ENCODE results near the gene ING3. TPM values are rescaled to one million over a fixed set of nuclear protein-coding genes. Genes with fewer than 3 reads are reported as not detected.
A peak's percentile ranks its signal among the peaks of the same experiment; 100 is the strongest.
"Not testable (repeated sequence)": the region's sequence is repeated elsewhere in the genome, so short reads cannot be mapped to it uniquely, and the experiment has no call there.

ING3 gene
- total and polyA plus RNA-seq, 11 donors, result 5.4 to 16.0 (median 12.5) TPM

GRCh38 chr7:121003986-121004685 is 53.6 kb downstream of the ING3 start:
- DNase-seq (peak in 4 of 5 donors; percentile 55 to 84 (median 70)), ATAC-seq (peak; percentile 56 to 91 (median 83))
- H3K27me3 ChIP-seq, result no peaks in the 10 kb centered on the region
- no peak overlapping the region for H3K4me3 ChIP-seq
- peaks cover 0 to 4% (median 0%) of the 10 kb centered on the region in 12 donors for H3K9me3 ChIP-seq
- intact Hi-C loops (cut with DNase I), result no loop called here
- peak overlapping the region in 6 of 12 donors; percentile 9 to 36 (median 20) for H3K27ac ChIP-seq
- peaks cover 6 to 81% (median 54%) of the 10 kb centered on the region in 12 donors for H3K4me1 ChIP-seq
- H3K36me3 ChIP-seq, result no peaks in the 10 kb centered on the region
- 40 to 66% (median 50%) methylated on average over 5 of the region's 5 CpGs for WGBS, 4 donors
- no peak for TF ChIP-seq POLR2A (IDR thresholded peaks at IDR 0.05)
- TF ChIP-seq, protein P1, sequence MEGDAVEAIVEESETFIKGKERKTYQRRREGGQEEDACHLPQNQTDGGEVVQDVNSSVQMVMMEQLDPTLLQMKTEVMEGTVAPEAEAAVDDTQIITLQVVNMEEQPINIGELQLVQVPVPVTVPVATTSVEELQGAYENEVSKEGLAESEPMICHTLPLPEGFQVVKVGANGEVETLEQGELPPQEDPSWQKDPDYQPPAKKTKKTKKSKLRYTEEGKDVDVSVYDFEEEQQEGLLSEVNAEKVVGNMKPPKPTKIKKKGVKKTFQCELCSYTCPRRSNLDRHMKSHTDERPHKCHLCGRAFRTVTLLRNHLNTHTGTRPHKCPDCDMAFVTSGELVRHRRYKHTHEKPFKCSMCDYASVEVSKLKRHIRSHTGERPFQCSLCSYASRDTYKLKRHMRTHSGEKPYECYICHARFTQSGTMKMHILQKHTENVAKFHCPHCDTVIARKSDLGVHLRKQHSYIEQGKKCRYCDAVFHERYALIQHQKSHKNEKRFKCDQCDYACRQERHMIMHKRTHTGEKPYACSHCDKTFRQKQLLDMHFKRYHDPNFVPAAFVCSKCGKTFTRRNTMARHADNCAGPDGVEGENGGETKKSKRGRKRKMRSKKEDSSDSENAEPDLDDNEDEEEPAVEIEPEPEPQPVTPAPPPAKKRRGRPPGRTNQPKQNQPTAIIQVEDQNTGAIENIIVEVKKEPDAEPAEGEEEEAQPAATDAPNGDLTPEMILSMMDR (IDR thresholded peaks at IDR 0.05), result no peak

DNA sequence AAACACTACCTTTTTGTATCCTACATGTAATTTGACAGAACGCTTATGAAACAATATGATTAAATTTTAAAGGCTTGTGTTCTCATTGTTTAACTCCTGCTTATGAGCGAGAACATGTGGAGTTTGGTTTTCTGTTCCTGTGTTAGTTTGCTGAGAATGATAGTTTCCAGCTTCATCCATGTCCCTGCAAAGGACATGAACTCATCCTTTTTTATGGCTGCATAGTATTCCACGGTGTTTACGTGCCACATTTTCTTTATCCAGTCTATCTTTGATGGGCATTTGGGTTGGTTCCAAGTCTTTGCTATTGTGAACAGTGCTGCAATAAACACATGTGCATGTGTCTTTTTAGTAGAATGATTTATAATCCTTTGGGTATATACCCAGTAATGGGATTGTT is 54.5 kb downstream of the ING3 start:
- H3K27ac ChIP-seq; H3K36me3 ChIP-seq; DNase-seq; H3K9me3 ChIP-seq; H3K4me3 ChIP-seq; intact Hi-C loops (cut with DNase I); ATAC-seq; H3K27me3 ChIP-seq: not testable (repeated sequence)
- 94 to 98% (median 95%) methylated on average over 4 of the region's 4 CpGs for WGBS, 4 donors
- H3K4me1 ChIP-seq, result peaks cover 6 to 71% (median 45%) of the 10 kb centered on the region in 12 donors

- peak in 2 of 4 donors; percentile 12 to 17 for ATAC-seq
- peak overlapping the region in 8 of 12 donors; percentile 9 to 57 (median 33) for H3K27ac ChIP-seq
- no peaks in the 10 kb centered on the region for H3K36me3 ChIP-seq
- H3K9me3 ChIP-seq, result peaks cover 0 to 4% (median 0%) of the 10 kb centered on the region in 12 donors
- no peaks in the 10 kb centered on the region for H3K27me3 ChIP-seq
- no peak overlapping the region for H3K4me3 ChIP-seq
- WGBS, 4 donors, result 64 to 83% (median 72%) methylated on average over 4 of the region's 4 CpGs
- intact Hi-C loops (cut with DNase I), result no loop called here
- no peak for DNase-seq
- peaks cover 6 to 61% (median 37%) of the 10 kb centered on the region in 12 donors for H3K4me1 ChIP-seq
- no peak for TF ChIP-seq POLR2A (IDR thresholded peaks at IDR 0.05)
- TF ChIP-seq, protein P1 (IDR thresholded peaks at IDR 0.05), result no peak
Measured at GRCh38 chr7:121005996-121006584, 55.5 kb downstream of the ING3 start.

- Histone ChIP-seq H3K4me3 (no peak overlapping the region), H3K4me1 (peaks cover 6 to 60% (median 31%) of the 10 kb centered on the region in 12 donors), H3K36me3 (no peaks in the 10 kb centered on the region), H3K27ac (peak overlapping the region in 7 of 12 donors; percentile 14 to 57 (median 39)), H3K27me3 (no peaks in the 10 kb centered on the region), H3K9me3 (peaks cover 0 to 4% (median 0%) of the 10 kb centered on the region in 12 donors)
- TF ChIP-seq POLR2A (IDR thresholded peaks at IDR 0.05), result no peak
- TF ChIP-seq, protein P1 (IDR thresholded peaks at IDR 0.05), result no peak
- intact Hi-C loops (cut with DNase I), result no loop called here
- peak in 1 of 4 donors; percentile 6 for ATAC-seq
- 58 to 77% (median 69%) methylated on average over 6 of the region's 6 CpGs for WGBS, 4 donors
- no peak for DNase-seq
Measured at GRCh38 chr7:121006711-121007315, 56.2 kb downstream of the ING3 start.

All from heart left ventricle (tissue), 16 donors.